Activated CD4-positive, alpha-beta T cell treated with anti-CD3 and anti-CD28 coated beads, Interleukin-2, amount 50 U/mL, for 16 hours (primary cell): ENCODE results near the gene GRPEL2.

Source experiments
- DNase-seq: peaks from one replicate; pipeline ENCODE4 v3.0.0-alpha.2; 2020

Gene GRPEL2

DNA sequence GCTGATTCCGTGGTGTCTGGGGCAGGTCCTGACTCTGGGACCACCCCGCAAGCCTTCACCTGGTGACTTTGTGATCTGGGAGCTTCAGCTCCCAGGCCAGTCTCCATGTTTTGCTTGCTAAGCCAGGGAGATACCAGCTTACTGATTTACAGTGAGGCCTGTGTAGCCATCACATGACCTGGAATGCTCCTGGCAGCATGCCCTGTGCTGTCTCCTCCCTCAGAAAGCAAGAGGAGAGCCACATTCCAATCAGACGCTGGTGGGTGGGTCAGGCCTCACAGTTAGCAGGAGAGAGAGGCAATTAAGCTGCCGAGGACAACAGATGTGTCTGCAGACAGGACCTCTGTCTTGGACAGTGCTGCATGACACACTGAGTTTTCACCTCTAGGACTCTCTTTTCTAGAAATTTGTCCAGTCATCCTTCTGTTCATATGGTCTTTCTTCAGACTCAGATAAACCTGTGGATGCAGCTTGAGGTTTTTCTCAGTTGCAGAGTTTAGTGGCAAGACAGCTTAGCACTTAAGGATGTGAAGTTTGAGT is 24.4 kb upstream of the GRPEL2 start:
- DNase-seq, result peak; percentile 12

DNA sequence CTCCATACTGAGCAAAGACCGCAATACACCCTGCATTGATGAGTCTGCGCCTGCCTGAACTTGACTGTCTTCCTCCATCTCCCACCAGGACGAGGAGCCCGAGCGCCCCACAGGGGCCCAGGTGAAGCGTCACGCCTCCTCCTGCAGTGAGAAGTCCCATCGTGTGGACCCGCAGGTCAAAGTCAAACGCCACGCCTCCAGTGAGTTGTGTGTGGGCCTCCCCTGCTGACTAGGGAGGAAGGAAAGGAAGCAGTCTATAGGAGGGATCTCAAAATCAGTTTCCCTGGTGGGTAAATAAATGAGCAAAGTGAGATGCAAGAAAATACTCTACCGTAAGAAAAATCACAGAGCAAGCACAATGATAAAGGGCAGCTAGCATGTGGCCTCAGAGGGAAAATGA is 22.8 kb upstream of the GRPEL2 start:
- no peak for DNase-seq

- no peak for DNase-seq
Observed at GRCh38 chr5:149323210-149323609, 22.1 kb upstream of the GRPEL2 start.

GRCh38 chr5:149323621-149324205 is 21.6 kb upstream of the GRPEL2 start:
- DNase-seq, result no peak

- DNase-seq, result no peak
Observed at GRCh38 chr5:149324641-149325040, 20.7 kb upstream of the GRPEL2 start.

GRCh38 chr5:149325166-149325735 is 20.0 kb upstream of the GRPEL2 start:
- DNase-seq, result no peak

- DNase-seq, result no peak
Observed at GRCh38 chr5:149325894-149326293, 19.4 kb upstream of the GRPEL2 start.

- DNase-seq, result no peak
Observed at GRCh38 chr5:149326611-149327010, 18.7 kb upstream of the GRPEL2 start.

- no peak for DNase-seq
Observed at GRCh38 chr5:149328177-149328576, 17.1 kb upstream of the GRPEL2 start.

- DNase-seq, result no peak
Observed at GRCh38 chr5:149333711-149334443, 11.4 kb upstream of the GRPEL2 start.

DNA sequence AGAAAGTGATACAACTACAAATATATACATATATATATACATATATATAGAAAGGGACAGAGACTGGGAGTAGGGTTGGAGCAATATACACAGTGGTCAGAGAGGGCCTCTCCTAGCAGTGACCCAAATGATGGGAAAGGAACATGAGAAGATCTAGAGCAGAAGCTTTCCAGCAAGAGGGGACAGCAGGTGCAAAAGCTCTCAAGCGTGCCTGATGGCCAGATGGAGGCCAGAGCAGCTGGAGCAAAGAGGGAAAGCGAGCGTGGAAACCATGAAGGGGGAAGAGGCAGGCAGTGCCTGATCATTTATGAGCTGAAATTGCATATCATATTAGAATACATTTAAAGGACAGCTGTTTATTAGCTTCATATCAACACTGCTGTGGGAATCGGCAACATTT is 7.6 kb upstream of the GRPEL2 start:
- no peak for DNase-seq

DNA sequence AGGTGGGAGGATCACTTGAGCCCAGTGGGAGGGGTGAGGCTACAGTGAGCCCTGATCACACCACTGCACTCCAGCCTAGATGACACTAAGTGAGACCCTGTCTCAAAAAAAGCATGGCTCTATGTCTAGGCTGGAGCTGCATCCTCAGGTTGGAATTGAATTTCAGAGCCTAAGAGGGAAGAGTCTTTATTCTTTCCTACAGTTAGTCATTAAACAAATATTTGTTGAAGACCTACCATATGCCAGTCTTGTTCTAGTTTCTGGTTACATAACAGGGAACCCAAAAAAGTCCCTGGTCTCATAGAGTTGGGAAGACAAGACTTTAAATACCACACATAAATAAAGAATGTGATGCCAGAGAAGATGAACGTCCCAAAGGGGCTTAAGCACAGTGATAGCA is 6.9 kb upstream of the GRPEL2 start:
- no peak for DNase-seq

- no peak for DNase-seq
Observed at GRCh38 chr5:149340920-149341319, 4.4 kb upstream of the GRPEL2 start.

- DNase-seq, result no peak
Observed at GRCh38 chr5:149341876-149342275, 3.4 kb upstream of the GRPEL2 start.

GRCh38 chr5:149344151-149344550 is 1.1 kb upstream of the GRPEL2 start:
- DNase-seq, result no peak

DNA sequence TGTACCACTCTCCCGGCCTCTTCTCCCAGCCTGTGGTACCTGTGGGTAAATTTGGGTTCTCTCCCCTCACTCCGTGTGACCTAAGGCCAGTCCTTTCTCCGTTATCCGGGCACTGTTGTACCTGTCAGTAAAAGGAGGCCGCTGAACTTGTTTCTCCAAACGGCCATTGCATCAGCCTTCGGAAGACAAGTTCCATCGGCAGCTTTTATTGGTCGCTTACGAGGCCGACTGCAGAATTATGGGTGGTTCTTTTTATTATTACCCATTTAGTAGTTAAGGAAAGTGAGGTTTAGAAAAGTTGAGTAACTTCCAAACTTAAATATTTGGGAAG is 558 bp downstream of the GRPEL2 start:
- DNase-seq, result peak; percentile 36

DNA sequence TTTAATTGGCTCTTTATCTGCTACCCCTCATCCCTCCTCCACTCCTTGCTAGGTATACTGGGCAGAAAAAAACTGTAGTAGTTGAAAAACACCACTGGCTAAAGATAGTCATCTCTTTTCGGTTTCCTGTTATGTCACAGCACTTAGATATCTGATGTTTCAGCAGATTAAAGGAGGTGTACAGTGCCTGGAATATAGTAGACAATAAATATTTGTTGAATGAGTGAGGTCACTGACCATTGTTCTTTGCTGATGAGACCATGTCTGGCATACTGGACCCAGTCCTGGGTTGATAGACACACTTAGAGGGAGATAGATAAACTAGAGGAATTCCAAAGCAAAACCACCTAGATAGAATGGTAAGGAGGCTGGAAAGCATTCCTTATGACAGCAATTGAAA is 3.2 kb downstream of the GRPEL2 start:
- DNase-seq, result peak; percentile 71

DNA sequence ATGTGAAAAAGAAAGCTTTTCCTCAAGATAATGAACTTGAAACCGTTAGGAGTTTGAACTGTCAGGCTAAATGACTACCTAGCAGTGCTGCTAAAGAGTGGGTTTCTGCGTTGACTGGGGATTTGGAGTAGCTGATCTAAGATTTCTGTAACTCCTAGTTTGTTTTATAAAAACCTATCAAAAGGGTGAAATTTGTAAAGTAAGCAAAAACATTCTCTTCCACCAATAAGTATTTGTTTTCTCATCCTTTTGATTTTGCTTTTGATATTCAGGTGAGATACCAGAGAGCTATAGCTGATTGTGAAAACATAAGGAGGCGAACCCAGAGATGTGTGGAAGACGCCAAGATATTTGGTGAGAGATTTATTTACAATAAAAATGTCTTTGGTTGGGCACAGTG is 4.1 kb downstream of the GRPEL2 start:
- no peak for DNase-seq

GRCh38 chr5:149352169-149352568 is 6.9 kb downstream of the GRPEL2 start:
- DNase-seq, result no peak

GRCh38 chr5:149353911-149354310 is 8.6 kb downstream of the GRPEL2 start:
- no peak for DNase-seq

- DNase-seq, result peak; percentile 21
Observed at GRCh38 chr5:149355688-149356087, 10.4 kb downstream of the GRPEL2 start.

- peak; percentile 66 for DNase-seq
Observed at GRCh38 chr5:149356391-149356790, 11.1 kb downstream of the GRPEL2 start.

DNA sequence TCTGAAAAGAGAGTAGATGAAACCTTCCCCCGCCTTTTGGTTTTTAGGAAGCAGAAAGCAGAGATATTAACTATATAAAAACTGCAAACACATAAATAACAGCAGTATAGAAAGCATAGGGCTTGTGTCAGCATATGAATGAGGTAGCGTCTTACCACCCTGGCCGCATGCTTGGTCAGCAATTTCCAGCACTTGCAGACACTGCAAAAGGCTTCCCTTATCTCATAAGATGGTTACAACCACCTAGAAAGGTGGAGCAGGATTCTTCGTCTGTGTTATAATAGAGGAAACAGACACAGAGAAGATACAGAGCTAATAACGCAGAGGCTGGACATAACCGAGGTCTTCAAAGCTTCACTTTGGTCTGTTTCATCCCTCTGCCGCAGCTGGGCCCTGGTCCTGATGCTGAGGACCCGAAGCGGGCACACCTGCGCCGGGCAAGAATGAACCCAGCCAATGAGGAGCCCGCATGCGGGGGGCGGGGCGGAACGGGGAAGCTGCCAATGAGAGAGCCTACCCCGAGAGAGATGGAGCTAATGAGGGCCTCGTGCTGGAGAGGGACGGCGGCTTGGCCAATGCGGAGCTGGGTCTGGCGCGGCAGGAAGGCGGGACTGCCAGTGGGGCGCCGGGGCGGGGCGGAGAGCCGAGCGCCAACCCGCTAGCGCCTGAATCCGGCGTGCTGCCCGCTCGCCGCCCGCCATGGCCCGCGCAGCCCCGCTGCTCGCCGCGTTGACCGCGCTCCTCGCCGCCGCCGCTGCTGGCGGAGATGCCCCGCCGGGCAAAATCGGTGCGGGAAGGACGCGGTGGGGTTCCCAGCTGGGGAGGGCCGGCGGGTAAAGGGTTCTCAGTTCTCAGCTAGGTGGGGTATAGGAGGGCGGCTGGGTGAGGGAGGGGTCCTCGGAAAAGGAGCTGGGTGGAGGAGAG is 12.3 kb downstream of the GRPEL2 start, which contains the start of gene PCYOX1L:
TSS of gene PCYOX1L (plus strand) at position 677 of the 924 bp plus-strand sequence. CDS start at position 700, 23 bp downstream.
- DNase-seq, result peak; percentile 97
